A673 (cell line): ENCODE measurements around the gene PTPRK. TPM values are rescaled to one million over a fixed set of nuclear protein-coding genes. Genes with fewer than 3 reads are reported as not detected.

ENCODE experiments used
- BruUV-seq: library from RNA; stranded (reverse); fragments of 400-500 nt; replicated peaks from 2 replicates; lab custom pipeline; 2021; lab: Mats Ljungman, UMichigan
- CTCF ChIA-PET: fragments of 300-600 bp; sonication (Branson Sonifier 250); formaldehyde crosslinking; loops from one replicate; lab custom pipeline; 2022; ENCODE audit warnings: antibody characterized with exemption; lab: Charles Lee
- POLR2A ChIA-PET: fragments of 300-600 bp; sonication (Branson Sonifier 250); formaldehyde crosslinking; loops from one replicate; lab custom pipeline; 2022; ENCODE audit warnings: antibody characterized with exemption; ENCODE audit not compliant: low non-redundant PET; lab: Charles Lee
- DNase-seq: peaks from one replicate; pipeline ENCODE4 v3.0.0-alpha.2; 2015; ENCODE audit warnings: low spot score
- H3K27ac ChIP-seq: fragments of 200-600 bp; sonication (generic); 2 replicates; pipeline ENCODE4 v1.5.1; 2016; ENCODE audit warnings: mixed run types, low read depth, mild to moderate bottlenecking, mixed read lengths, antibody characterized with exemption, low read length; ENCODE audit not compliant: poor library complexity, severe bottlenecking
- H3K27me3 ChIP-seq: fragments of 200-600 bp; sonication (generic); replicated peaks from 2 replicates; pipeline ENCODE4 v1.6.1; 2017; ENCODE audit warnings: mixed run types, low read depth, mild to moderate bottlenecking, mixed read lengths, antibody characterized with exemption, low read length; ENCODE audit not compliant: insufficient read depth, poor library complexity
- H3K36me3 ChIP-seq: fragments of 200-600 bp; sonication (generic); 2 replicates; pipeline ENCODE4 v1.6.1; 2016; ENCODE audit warnings: mixed run types, mild to moderate bottlenecking, mixed read lengths, antibody characterized with exemption, low read length; ENCODE audit not compliant: insufficient read depth, poor library complexity, severe bottlenecking
- H3K4me1 ChIP-seq: fragments of 200-600 bp; sonication (generic); 2 replicates; pipeline ENCODE4 v1.6.1; 2017; ENCODE audit warnings: mixed run types, mild to moderate bottlenecking, mixed read lengths, antibody characterized with exemption, low read length; ENCODE audit not compliant: insufficient read depth, poor library complexity, severe bottlenecking
- H3K4me3 ChIP-seq: fragments of 200-600 bp; sonication (generic); 2 replicates; pipeline ENCODE4 v1.5.1; 2016; ENCODE audit warnings: low read depth, mixed run types, mild to moderate bottlenecking, mixed read lengths, low read length; ENCODE audit not compliant: poor library complexity, severe bottlenecking
- H3K9me3 ChIP-seq: fragments of 200-600 bp; sonication (generic); 2 replicates; pipeline ENCODE4 v1.6.1; 2016; ENCODE audit warnings: mixed run types, low read depth, mild to moderate bottlenecking, mixed read lengths, antibody characterized with exemption, low read length; ENCODE audit not compliant: poor library complexity, severe bottlenecking
- CTCF ChIP-seq: fragments of 300-800, 200-600 bp; sonication (generic); conservative IDR thresholded peaks from 2 replicates; pipeline ENCODE4 v1.5.1; 2017; ENCODE audit warnings: low read depth, mild to moderate bottlenecking, antibody characterized with exemption, low read length, moderate library complexity, mixed read lengths
- EZH2 ChIP-seq: fragments of 200-600 bp; sonication (generic); IDR thresholded peaks from 2 replicates; pipeline ENCODE4 v1.6.1; 2017; ENCODE audit warnings: borderline replicate concordance, low read depth, mild to moderate bottlenecking, mixed read lengths, antibody characterized with exemption, low read length; ENCODE audit not compliant: poor library complexity, severe bottlenecking
- intact Hi-C: fragments of 100-400 bp; cut with micrococcal nuclease; formaldehyde crosslinking; loops from one replicate; pipeline ENCODE4 v1.10.0; 2022; ENCODE audit not compliant: unreplicated experiment
- total RNA-seq: library from RNA; stranded (reverse); gene quantifications from 2 replicates; pipeline ENCODE4 v1.2.3, GENCODE V29; 2021

The PTPRK gene
- total RNA-seq, 1 experiment from 2014 or later = 77.3 TPM

- no peaks in the 10 kb centered on the region for H3K27me3 ChIP-seq
- no peaks in the 10 kb centered on the region for H3K36me3 ChIP-seq
- H3K27ac ChIP-seq = no peak overlapping the region
- H3K4me1 ChIP-seq = no peaks in the 10 kb centered on the region
- H3K4me3 ChIP-seq = no peak overlapping the region
- ChIA-PET POLR2A (no interaction called here), CTCF (no interaction called here)
- no peak for DNase-seq
- no peaks in the 10 kb centered on the region for H3K9me3 ChIP-seq
- intact Hi-C loops = no loop called here
- TF ChIP-seq EZH2 (no peak), CTCF (no peak)
- BruUV-seq = no TSS peak
Observed at GRCh38 chr6:127963495-127963894, 556.9 kb downstream of the PTPRK start.

GRCh38 chr6:127959869-127960268 lies 560.5 kb downstream of the PTPRK start:
- Histone ChIP-seq H3K27ac (no peak overlapping the region), H3K4me3 (no peak overlapping the region), H3K27me3 (no peaks in the 10 kb centered on the region), H3K36me3 (no peaks in the 10 kb centered on the region), H3K9me3 (no peaks in the 10 kb centered on the region), H3K4me1 (no peaks in the 10 kb centered on the region)
- no peak for TF ChIP-seq EZH2
- BruUV-seq = no TSS peak
- DNase-seq = no peak
- intact Hi-C loops = no loop called here
- CTCF ChIA-PET = no interaction called here
- POLR2A ChIA-PET = no interaction called here

GRCh38 chr6:127956956-127957355 lies 563.4 kb downstream of the PTPRK start:
- no peaks in the 10 kb centered on the region for H3K27me3 ChIP-seq
- no TSS peak for BruUV-seq
- DNase-seq = no peak
- no peak for TF ChIP-seq EZH2
- no peak for TF ChIP-seq CTCF
- H3K4me1 ChIP-seq = no peaks in the 10 kb centered on the region
- CTCF ChIA-PET = interaction anchor here (0.6 kb wide), 1 partner anchor 22 kb away, joined by 4 read pairs; no protein-coding TSS in a partner anchor
- H3K36me3 ChIP-seq = no peaks in the 10 kb centered on the region
- H3K27ac ChIP-seq = no peak overlapping the region
- intact Hi-C loops = no loop called here
- no peaks in the 10 kb centered on the region for H3K9me3 ChIP-seq
- no peak overlapping the region for H3K4me3 ChIP-seq
- POLR2A ChIA-PET = no interaction called here

GRCh38 chr6:127956260-127956888 lies 564.0 kb downstream of the PTPRK start:
- peak; percentile 34 for DNase-seq
- intact Hi-C loops = no loop called here
- ChIA-PET CTCF (interaction anchor here (0.6 kb wide), 1 partner anchor 21 kb away, joined by 4 read pairs; no protein-coding TSS in a partner anchor), POLR2A (no interaction called here)
- BruUV-seq = no TSS peak
- no peaks in the 10 kb centered on the region for H3K4me1 ChIP-seq
- no peaks in the 10 kb centered on the region for H3K36me3 ChIP-seq
- TF ChIP-seq EZH2 = no peak
- no peaks in the 10 kb centered on the region for H3K27me3 ChIP-seq
- H3K9me3 ChIP-seq = no peaks in the 10 kb centered on the region
- no peak overlapping the region for H3K27ac ChIP-seq
- H3K4me3 ChIP-seq = no peak overlapping the region
